ENCODE data around the gene CFAP74.
A peak's percentile ranks its signal among the peaks of the same experiment; 100 is the strongest.

Gene CFAP74

DNA sequence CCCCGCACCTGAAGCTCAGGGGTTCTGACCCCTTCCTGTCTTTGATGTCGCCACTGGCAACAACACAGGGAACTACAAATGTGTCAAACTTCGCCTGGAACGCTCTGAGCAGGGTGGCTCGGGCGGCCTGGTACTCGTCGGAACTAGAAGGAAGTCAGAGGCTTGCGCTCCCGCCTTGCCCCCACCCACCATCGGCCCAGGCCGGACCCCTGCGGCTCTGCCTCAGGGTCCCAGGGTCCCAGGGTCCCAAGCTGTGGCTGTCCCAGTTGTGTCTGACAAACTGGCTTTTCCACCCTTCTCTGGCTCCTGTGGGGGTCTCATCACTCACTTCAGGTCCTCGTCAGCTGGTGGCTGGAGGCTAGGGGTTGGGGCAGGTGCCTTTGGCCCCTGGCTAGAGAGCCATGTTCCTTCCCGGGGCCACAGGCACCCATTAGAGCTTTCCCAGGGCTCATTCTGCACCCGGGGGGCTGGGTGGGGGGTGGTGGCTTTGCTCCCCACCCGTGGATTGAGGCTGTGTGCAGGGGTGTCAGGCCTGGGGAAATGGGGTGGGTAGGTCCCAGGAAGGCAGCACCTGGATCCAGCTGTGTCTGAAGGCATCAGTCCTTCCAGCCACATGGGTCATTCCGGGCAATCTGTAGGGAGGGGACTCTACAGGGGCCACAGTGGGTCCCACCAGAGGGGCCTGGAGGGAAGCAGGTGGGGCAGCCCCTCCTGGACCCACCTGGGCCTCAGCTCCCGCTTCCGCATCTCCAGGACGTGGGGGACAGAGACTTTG, 76.5 kb downstream of the CFAP74 start:
- no peak for DNase-seq

DNA sequence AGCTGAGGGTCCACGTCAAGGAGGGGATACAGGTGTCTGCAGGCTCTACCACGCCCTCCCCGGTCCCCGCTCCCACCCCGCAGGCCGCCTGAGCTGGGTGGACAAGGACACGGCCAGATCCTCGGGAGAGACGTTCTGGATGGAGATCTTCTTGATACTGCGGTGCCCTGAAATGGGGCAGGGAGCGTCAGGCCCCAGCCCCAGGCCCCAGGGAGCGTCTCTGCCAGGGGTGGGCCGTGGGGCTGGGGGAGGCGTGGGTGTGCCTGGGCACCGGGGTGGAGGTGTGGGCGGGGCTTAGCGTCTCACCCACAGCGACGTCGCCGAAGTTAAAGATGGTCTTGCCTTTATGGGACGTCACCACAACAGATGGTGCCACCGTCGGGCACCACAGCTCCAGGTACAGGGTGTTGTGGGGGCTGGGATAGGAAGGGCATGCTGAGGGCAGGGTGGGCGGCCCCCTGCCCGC, 77.2 kb downstream of the CFAP74 start:
- DNase-seq: no peak

DNA sequence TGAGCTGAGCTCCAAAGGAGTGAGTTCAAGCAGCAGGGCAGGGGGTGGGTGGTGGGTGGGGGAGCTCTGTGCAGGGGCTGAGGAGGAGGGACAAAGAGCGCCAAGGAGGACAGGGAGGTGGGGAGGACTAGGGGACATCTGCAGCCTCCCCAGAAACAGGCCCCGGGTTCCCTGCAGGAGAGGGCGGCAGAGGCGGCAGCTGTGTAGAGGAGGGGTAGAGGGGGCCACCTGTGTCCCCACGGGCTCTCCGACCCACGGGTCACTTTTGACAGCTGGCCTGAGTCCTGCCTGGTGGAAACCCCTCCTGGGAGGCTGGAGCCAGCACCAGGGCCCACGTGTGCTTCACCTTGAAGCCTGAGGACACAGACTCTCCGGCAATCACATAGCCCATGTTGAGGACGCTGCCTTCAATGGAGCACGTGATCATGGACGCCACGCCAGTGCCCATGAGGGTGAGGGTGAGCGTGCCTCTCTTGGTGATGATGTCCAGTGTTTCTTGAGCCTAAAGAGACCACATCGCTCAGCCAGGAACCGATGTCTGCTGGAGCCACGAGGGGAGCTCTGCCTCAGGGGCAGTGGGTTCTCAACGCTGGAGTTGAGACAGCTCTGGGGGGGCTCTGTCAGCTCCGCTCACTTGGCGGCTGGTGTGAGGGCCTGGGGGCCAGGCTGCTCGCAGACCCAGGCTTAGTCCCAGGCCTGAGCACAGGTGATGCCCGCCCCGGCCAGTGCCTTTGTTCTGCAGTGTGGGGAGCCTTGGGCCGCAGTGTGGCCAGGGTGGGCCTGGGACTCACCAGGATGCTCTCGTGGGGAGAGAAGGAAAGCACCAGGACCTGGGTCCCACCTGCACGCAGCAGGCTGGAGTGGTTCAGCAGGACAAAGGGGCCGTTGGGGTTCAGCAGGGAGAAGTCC, 77.9 kb downstream of the CFAP74 start:
- no peak for DNase-seq

- no peak for DNase-seq
These were observed 78.7 kb downstream of the CFAP74 start for GRCh38 chr1:1924849-1925248.

DNA sequence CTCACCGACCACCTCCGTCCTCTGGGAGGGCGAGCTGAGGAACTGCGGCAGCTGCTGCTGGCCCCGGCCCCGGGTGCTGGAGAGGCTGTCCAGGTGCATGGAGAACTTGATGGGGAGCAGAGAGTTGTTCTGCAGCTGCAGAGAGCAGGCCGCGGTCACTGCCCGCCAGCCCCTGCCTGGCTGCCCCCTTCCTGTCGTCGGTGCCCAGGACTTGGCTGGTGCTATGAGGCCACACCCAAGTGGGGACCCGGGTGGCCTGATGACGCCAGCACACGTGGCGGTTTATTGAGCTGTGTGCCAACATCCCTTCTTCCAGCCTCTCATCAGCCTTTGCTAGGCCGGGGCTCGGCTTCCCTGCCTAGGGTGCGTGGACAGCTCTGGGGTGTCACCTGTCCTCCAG, 79.2 kb downstream of the CFAP74 start:
- no peak for DNase-seq

DNA sequence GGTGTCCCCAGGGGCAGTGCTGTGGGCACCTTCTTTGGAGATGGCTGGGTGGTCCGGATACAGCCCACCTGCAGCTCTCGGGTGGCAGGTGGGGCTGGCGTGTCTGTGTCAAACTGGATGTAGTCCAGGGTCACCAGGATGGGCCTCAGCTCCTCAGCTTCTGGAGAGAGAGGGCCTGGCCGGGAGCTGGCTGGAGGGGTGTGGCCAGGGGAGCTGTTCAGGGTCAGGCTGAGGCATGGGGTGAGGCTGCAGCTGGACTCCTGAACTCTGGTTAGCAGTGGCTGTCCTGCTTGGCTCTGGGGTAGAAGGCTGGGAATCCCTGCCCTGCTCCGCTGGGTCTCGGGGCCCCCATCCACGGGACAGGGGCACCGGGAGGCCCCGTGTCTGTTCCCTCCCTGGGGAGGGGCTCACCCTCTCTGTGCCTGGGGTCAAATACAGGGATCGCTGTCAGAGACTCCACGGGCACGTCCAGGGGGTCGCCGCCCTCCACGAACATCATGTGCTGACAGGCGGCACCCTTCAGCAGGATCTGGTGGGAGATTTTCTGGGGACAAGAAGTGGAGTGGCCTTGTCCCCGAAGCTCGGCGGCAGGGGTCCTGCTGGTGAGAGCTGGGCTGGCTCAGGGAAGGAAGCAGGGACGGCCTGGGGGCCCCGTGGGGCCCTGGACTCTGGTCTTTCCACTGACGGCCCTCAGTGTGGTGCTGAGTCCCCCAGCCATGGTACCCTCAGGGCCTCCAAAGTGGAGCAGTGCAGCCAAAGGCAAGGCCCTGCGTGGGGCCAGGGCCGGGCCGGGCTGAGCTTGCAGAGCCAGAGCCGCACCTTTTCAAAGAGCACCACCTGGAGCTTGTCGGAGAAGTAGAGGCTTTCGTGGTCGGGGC, 80.4 kb downstream of the CFAP74 start:
- DNase-seq: no peak

GRCh38 chr1:1922702-1922955, 81.0 kb downstream of the CFAP74 start:
- no peak for DNase-seq

DNA sequence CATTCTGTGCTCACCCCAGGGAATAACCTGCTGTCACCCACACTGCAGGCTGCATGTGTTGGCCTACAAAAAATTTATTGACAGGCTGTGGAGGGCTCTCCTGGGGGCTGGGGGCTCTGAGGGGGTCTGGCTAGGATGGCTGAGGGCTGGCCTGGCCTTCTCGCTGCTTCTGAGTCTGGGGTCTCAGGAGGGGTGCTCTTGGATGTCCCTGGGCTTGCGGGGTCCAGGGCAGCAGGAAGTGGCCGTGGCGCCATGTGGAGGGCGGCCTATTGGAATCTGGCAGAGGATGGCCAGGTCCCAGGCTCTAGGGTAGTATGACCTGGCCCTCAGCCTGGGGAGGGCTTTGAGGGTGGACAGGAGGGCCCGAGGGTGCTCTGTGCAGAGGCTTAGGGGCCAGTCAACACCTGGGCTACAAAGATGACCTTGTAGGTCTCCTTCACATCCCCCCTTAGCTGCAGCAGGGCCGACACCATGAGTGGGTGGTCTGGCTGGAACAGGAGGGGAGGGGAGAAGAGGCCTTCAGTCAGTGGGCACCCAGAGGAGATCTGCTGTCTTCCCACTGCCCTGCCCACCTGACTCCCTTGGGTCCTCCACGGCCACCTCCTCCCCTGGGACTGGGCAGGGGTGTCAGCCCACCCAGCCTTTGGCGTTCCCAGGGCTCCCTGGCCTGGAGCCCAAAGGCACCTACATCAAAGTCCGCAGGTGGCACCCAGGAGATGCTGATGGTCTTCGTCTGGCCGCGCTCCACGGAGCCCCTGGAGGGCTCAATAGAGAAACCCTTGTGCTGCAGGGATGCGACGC, 81.5 kb downstream of the CFAP74 start:
- no peak for DNase-seq

DNA sequence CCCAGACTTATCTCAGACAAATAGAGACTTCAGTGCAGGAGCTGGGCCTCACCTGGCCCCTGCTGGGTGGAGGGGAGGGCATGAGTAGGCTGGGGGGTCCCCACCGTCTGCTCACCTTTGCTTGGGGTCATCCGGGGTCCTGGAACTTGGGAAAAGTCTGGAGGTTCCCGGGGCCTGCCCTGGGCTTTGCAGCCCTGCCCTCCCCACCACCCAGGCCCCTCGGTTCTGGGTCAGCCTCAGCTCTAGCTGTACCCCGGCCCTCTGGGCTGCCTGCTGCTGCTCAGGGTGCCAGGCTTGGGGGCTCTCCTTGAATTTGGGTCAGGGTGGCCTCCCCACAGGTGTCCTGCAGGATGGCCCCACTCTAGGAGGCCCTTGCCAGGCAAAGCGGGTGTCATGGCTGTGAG, 82.1 kb downstream of the CFAP74 start:
- no peak for DNase-seq

GRCh38 chr1:1920608-1921458, 82.8 kb downstream of the CFAP74 start:
- no peak for DNase-seq

GRCh38 chr1:1920057-1920607, 83.5 kb downstream of the CFAP74 start:
- no peak for DNase-seq

DNA sequence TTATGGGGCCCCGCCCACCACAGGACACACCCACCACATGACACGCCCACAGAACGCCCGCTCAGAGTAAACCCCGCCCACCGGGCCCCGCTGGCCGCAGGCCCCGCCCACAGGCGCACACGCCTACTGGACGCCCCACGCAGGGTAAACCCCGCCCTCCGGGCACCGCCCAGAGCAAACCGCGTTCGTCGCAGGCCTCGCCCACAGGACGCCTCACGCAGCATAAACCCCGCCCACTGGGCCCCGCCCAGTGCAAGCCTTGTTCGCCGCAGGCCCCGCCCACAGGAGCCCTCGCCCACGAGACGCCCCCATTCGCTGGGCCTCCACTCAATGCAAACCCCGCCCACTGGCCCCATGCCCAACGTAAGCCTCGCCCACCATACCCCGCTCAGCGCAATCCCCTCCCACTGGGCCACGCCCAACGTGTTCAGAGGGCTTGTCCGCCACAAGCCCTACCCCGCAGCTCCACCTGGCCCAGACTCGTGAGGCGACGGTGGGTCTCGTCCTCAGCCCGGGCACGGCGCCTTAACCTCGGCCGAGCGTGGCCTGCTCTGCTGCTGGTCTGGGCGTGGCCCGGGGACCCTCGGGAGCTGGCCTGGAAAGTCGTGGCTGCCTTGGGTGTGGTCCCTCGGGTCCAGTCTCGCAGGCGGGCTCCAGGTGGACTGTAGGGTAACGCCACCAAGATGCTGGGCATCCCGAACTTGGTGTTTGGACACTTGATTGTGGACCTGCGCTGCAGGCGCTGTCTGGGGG, 84.1 kb downstream of the CFAP74 start:
- peak; percentile 98 for DNase-seq

DNA sequence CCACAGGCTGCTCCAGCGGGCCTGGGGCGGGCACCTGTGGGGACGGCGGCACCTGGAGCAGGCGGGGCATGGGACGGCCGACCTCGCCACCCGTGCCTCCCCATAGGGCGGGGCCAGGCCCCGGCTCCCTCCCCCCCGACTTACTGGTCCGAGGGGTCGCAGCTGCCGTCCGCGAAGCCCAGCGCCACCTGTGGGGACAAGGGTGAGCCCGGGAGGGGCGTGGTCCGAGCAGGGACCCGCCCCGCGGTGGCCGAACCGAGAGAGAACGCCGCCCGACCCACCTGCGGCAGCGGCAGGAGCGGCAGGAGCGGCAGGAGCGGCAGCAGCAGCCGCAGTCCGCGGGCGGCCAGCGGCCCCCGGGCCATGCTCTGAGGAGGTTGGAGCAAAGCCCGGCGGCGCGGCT, 84.7 kb downstream of the CFAP74 start, which contains the start of gene TMEM52:
TSS of gene TMEM52 (minus strand) at position 379 of the 403 bp plus-strand sequence. CDS start at position 365, 14 bp downstream.
- no peak for DNase-seq

GRCh38 chr1:1917995-1918900, 85.3 kb downstream of the CFAP74 start:
- DNase-seq: no peak

GRCh38 chr1:1917304-1917976, 86.1 kb downstream of the CFAP74 start:
- DNase-seq: no peak

DNA sequence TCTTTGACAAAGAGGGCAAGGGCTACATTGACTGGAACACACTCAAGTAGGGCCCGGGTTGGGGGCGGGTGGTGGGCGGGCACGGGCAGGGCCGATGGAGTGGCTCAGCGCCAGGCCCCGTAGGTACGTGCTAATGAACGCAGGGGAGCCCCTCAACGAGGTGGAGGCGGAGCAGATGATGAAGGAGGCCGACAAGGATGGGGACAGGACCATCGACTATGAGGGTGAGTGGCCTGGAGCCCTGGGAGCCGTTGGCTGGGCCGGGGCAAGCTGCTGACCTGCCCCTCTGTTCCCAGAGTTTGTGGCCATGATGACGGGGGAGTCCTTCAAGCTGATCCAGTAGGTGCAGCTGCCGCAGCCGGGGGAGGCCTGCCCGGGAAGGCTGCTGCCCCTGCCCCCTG, 86.7 kb downstream of the CFAP74 start:
- DNase-seq: no peak

DNA sequence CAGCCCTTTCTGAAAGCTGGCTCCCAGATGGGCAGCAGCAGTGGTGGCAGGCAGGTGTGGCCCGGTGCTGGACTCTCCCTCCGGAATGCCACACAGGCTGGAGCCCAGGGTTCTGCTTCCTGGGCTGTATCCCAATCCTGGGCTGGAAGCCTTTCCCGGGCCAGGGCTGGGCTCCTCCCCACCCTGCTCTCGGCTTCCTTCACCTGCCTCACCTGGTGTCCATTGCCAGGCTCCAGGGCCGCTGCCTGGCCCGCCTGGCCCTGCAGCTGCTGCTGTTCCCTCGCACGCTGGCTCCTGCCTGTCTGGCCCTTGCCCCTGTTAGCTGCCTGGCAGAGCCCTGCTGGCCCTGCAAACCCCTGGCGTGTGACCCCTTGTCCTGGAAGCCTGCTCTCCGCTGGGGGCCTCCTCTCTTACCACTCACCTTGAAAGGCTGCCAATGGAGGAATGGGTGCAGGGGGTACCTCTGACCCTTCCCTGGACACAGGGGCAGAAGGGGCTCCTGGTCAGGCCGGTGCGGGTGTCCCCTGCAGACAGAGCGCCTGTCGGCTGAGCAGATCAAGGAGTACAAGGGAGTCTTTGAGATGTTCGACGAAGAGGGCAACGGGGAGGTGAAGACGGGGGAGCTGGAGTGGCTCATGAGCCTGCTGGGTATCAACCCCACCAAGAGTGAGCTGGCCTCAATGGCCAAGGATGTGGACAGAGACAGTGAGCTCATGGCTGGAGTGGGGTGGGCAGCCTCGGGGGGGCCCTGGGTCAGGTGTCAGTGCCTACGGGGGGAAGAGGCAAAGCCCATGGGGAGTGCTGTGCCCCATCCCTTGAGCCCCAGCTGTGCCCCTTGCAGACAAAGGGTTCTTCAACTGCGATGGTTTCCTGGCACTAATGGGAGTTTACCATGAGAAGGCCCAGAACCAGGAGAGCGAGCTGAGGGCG, 87.4 kb downstream of the CFAP74 start:
- DNase-seq: no peak
